ENCODE results near the gene PAX1. TPM values are rescaled to one million over a fixed set of nuclear protein-coding genes. Genes with fewer than 3 reads are reported as not detected.
A peak's percentile ranks its signal among the peaks of the same experiment; 100 is the strongest.

The PAX1 gene
- total and polyA plus RNA-seq, 2 of the 13 experiments (the other 11 are each of a cell fraction or from before 2014, with no cell fraction given): not detected

DNA sequence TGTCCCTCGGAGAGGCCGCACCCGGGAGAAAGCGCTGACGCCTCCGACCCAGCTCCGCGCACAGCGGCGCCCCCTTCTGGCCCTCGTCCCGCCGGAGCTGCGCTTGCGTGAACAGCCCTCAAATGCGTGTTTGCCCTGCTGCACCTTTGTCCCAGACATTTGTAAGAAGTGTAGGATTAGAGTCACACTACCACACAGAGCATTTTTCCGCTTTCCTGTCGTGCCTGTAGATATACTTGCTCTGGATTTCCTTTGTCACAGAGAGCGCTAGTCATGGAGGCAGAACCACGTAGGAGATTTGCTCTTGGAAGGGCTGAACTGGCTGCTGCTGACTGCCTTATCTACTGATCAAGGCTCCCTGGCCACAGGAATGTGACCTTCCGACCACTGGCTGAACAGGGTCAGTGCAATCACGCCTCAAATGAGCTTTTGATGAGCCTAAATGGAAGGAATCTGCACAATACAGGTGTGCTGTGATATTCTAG lies 62.3 kb downstream of the PAX1 start (continued):
- TF ChIP-seq, protein P1, sequence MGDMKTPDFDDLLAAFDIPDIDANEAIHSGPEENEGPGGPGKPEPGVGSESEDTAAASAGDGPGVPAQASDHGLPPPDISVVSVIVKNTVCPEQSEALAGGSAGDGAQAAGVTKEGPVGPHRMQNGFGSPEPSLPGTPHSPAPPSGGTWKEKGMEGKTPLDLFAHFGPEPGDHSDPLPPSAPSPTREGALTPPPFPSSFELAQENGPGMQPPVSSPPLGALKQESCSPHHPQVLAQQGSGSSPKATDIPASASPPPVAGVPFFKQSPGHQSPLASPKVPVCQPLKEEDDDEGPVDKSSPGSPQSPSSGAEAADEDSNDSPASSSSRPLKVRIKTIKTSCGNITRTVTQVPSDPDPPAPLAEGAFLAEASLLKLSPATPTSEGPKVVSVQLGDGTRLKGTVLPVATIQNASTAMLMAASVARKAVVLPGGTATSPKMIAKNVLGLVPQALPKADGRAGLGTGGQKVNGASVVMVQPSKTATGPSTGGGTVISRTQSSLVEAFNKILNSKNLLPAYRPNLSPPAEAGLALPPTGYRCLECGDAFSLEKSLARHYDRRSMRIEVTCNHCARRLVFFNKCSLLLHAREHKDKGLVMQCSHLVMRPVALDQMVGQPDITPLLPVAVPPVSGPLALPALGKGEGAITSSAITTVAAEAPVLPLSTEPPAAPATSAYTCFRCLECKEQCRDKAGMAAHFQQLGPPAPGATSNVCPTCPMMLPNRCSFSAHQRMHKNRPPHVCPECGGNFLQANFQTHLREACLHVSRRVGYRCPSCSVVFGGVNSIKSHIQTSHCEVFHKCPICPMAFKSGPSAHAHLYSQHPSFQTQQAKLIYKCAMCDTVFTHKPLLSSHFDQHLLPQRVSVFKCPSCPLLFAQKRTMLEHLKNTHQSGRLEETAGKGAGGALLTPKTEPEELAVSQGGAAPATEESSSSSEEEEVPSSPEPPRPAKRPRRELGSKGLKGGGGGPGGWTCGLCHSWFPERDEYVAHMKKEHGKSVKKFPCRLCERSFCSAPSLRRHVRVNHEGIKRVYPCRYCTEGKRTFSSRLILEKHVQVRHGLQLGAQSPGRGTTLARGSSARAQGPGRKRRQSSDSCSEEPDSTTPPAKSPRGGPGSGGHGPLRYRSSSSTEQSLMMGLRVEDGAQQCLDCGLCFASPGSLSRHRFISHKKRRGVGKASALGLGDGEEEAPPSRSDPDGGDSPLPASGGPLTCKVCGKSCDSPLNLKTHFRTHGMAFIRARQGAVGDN (CRISPR knock-in tag; IDR thresholded peaks at IDR 0.05): peak; percentile 49; the same call in 1 of the 2 replicates
- TF ChIP-seq, protein P2, sequence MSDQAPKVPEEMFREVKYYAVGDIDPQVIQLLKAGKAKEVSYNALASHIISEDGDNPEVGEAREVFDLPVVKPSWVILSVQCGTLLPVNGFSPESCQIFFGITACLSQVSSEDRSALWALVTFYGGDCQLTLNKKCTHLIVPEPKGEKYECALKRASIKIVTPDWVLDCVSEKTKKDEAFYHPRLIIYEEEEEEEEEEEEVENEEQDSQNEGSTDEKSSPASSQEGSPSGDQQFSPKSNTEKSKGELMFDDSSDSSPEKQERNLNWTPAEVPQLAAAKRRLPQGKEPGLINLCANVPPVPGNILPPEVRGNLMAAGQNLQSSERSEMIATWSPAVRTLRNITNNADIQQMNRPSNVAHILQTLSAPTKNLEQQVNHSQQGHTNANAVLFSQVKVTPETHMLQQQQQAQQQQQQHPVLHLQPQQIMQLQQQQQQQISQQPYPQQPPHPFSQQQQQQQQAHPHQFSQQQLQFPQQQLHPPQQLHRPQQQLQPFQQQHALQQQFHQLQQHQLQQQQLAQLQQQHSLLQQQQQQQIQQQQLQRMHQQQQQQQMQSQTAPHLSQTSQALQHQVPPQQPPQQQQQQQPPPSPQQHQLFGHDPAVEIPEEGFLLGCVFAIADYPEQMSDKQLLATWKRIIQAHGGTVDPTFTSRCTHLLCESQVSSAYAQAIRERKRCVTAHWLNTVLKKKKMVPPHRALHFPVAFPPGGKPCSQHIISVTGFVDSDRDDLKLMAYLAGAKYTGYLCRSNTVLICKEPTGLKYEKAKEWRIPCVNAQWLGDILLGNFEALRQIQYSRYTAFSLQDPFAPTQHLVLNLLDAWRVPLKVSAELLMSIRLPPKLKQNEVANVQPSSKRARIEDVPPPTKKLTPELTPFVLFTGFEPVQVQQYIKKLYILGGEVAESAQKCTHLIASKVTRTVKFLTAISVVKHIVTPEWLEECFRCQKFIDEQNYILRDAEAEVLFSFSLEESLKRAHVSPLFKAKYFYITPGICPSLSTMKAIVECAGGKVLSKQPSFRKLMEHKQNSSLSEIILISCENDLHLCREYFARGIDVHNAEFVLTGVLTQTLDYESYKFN (CRISPR knock-in tag; conservative IDR thresholded peaks at IDR 0.05): peak; percentile 61
- TF ChIP-seq ZNF224 (CRISPR knock-in tag; IDR thresholded peaks at IDR 0.05) (no peak), ZNF264 (CRISPR knock-in tag; IDR thresholded peaks at IDR 0.05) (0 out of 2 replicates have a peak, but pooled peaks have one; percentile 47), THRA (CRISPR knock-in tag; IDR thresholded peaks at IDR 0.05; ENCODE audit: borderline replicate concordance) (peak; percentile 44; the same call in 1 of the 2 replicates), CBX2 (IDR thresholded peaks at IDR 0.05; ENCODE audit: low read depth, low read length) (no peak), CBX2 (CRISPR knock-in tag; IDR thresholded peaks at IDR 0.05; ENCODE audit: low read depth) (no peak), EP300 (IDR thresholded peaks at IDR 0.05; ENCODE audit: low read depth in 2 of 2, low read length in 2 of 2) (0 out of 4 replicates have a peak, but pooled peaks of 1 of the 2 experiments have one; percentile 20), EP300 (CRISPR knock-in tag; IDR thresholded peaks at IDR 0.05; ENCODE audit: borderline replicate concordance) (0 out of 2 replicates have a peak, but pooled peaks have one; percentile 22), ZNF263 (CRISPR knock-in tag; IDR thresholded peaks at IDR 0.05) (0 out of 2 replicates have a peak, but pooled peaks have one; percentile 12), PRDM4 (CRISPR knock-in tag; IDR thresholded peaks at IDR 0.05; ENCODE audit: borderline replicate concordance) (no peak), CBFB (CRISPR knock-in tag; IDR thresholded peaks at IDR 0.05) (peak; percentile 100), RFX5 (IDR thresholded peaks at IDR 0.05; ENCODE audit: low read depth, low read length) (no peak), ZNF574 (CRISPR knock-in tag; IDR thresholded peaks at IDR 0.05) (peak; percentile 24)

Measured in HepG2 (cell line).